HG03520 (cell line): ENCODE measurements around the gene KIAA1614.

Experiments
- ATAC-seq: cut with Tn5 transposase; IDR thresholded peaks from one replicate; pipeline ENCODE4 v1.9.1; 2021; ENCODE audit warnings: mild to moderate bottlenecking, moderate library complexity; ENCODE audit not compliant: unreplicated experiment

KIAA1614 gene

GRCh38 chr1:180906511-180906910, 6.2 kb upstream of the KIAA1614 start:
- no peak for ATAC-seq

- ATAC-seq = no peak
Measured at GRCh38 chr1:180907313-180908055, 5.2 kb upstream of the KIAA1614 start.

- no peak for ATAC-seq
Measured at GRCh38 chr1:180908074-180908765, 4.5 kb upstream of the KIAA1614 start.

- no peak for ATAC-seq
Measured at GRCh38 chr1:180909005-180909414, 3.7 kb upstream of the KIAA1614 start.

- ATAC-seq = no peak
Measured at GRCh38 chr1:180909462-180909976, 3.2 kb upstream of the KIAA1614 start.

GRCh38 chr1:180911640-180912191, 981 bp upstream of the KIAA1614 start:
- no peak for ATAC-seq

GRCh38 chr1:180912211-180912800, 391 bp upstream of the KIAA1614 start:
- ATAC-seq = no peak

GRCh38 chr1:180915426-180915965, 2.8 kb downstream of the KIAA1614 start:
- no peak for ATAC-seq

GRCh38 chr1:180916012-180916770, 3.5 kb downstream of the KIAA1614 start:
- no peak for ATAC-seq

GRCh38 chr1:180916771-180917170, 4.1 kb downstream of the KIAA1614 start:
- no peak for ATAC-seq

GRCh38 chr1:180917306-180918065, 4.8 kb downstream of the KIAA1614 start:
- no peak for ATAC-seq

- no peak for ATAC-seq
Measured at GRCh38 chr1:180918519-180918918, 5.8 kb downstream of the KIAA1614 start.

- ATAC-seq = no peak
Measured at GRCh38 chr1:180919183-180919700, 6.5 kb downstream of the KIAA1614 start.

- ATAC-seq = no peak
Measured at GRCh38 chr1:180920193-180920592, 7.5 kb downstream of the KIAA1614 start.

- ATAC-seq = no peak
Measured at GRCh38 chr1:180920702-180921101, 8.0 kb downstream of the KIAA1614 start.

GRCh38 chr1:180921386-180921785, 8.7 kb downstream of the KIAA1614 start:
- no peak for ATAC-seq

- no peak for ATAC-seq
Measured at GRCh38 chr1:180921891-180922630, 9.4 kb downstream of the KIAA1614 start.

GRCh38 chr1:180922631-180923015, 9.9 kb downstream of the KIAA1614 start:
- ATAC-seq = no peak
